ENCODE data around the gene RASSF6. TPM values are rescaled to one million over a fixed set of nuclear protein-coding genes. Genes with fewer than 3 reads are reported as not detected.

The RASSF6 gene
- total and polyA plus RNA-seq, 2 of the 8 experiments (the other 6 are each of a cell fraction or from before 2014, with no cell fraction given): 0.03 to 0.28 TPM

- Histone ChIP-seq H4K20me1 (replicated peaks in 1 of 2; ENCODE audit: control insufficient read depth in 1 of 2, insufficient read depth in 2 of 2, low read length in 2 of 2) (no peaks in the 10 kb centered on the region), H2BK20ac (ENCODE audit: low read length) (no peak overlapping the region), H4K91ac (replicated peaks; ENCODE audit: insufficient read length, low read length) (no peak overlapping the region), H3K14ac (ENCODE audit: insufficient read length) (no peak overlapping the region), H3K9me3 (ENCODE audit: insufficient read depth in 2 of 2, low read depth in 1 of 2, low read length in 1 of 2) (no peaks in the 10 kb centered on the region), H3K4ac (replicated peaks; ENCODE audit: insufficient read length, low read depth, low read length) (no peak overlapping the region), H3K18ac (ENCODE audit: extremely low read depth, low read length) (no peak overlapping the region), H3K4me1 (replicated peaks in 1 of 4; ENCODE audit: control insufficient read depth in 3 of 4, insufficient read depth in 4 of 4, low read length in 3 of 4) (no peaks in the 10 kb centered on the region), H4K5ac (ENCODE audit: insufficient read length, low read depth, low read length) (no peak overlapping the region), H3K27me3 (replicated peaks in 1 of 4; ENCODE audit: control insufficient read depth in 3 of 4, extremely low read depth in 1 of 4, insufficient read depth in 3 of 4, low read length in 3 of 4) (no peaks in the 10 kb centered on the region), H3K79me2 (ENCODE audit: control insufficient read depth in 1 of 2, insufficient read depth in 2 of 2, low read length in 2 of 2) (no peaks in the 10 kb centered on the region), H3K23me2 (ENCODE audit: low read depth, low read length) (no peaks in the 10 kb centered on the region), H3K9ac (replicated peaks in 1 of 4; ENCODE audit: extremely low read depth in 1 of 4, low read depth in 3 of 4, low read length in 3 of 4) (no peak overlapping the region), H3K56ac (replicated peaks; ENCODE audit: insufficient read length, low read depth, low read length) (no peak overlapping the region), H2AK5ac (ENCODE audit: low read depth, low read length) (no peak overlapping the region), H2BK15ac (ENCODE audit: low read length) (no peak overlapping the region), H3K36me3 (ENCODE audit: control insufficient read depth in 2 of 4, insufficient read depth in 4 of 4, low read length in 3 of 4) (no peaks in the 10 kb centered on the region), H2BK5ac (ENCODE audit: low read depth, low read length) (no peak overlapping the region), H3K79me1 (ENCODE audit: low read depth, low read length) (no peaks in the 10 kb centered on the region), H3K23ac (ENCODE audit: insufficient read length) (no peak overlapping the region), H3K4me3 (ENCODE audit: extremely low read depth in 1 of 4, insufficient read depth in 2 of 4, low read depth in 3 of 4, low read length in 4 of 4) (no peak overlapping the region), H3K4me2 (ENCODE audit: insufficient read depth in 1 of 2, low read depth in 2 of 2, low read length in 2 of 2) (no peak overlapping the region), H2BK12ac (ENCODE audit: low read depth, low read length) (no peak overlapping the region), H3K27ac (ENCODE audit: low read depth, low read length) (no peak overlapping the region), H4K8ac (ENCODE audit: extremely low read depth, insufficient read depth, low read length) (no peak overlapping the region), H2BK120ac (replicated peaks; ENCODE audit: low read depth, low read length) (no peak overlapping the region), H2AFZ (ENCODE audit: low read length) (no peak overlapping the region)
- FAIRE-seq (no peak), DNase-seq (ENCODE audit: low read depth in 1 of 2, low spot score in 2 of 2) (no peak)
- CTCF ChIA-PET (ENCODE audit: partially characterized antibody): interaction anchor here (0.6 to 2.0 kb wide), 2 partner anchors 87 to 601 kb away, joined by 3 to 5 read pairs; no protein-coding TSS in a partner anchor
- POLR2A ChIA-PET (ENCODE audit: partially characterized antibody): no interaction called here
- TF ChIP-seq PHF8 (conservative IDR thresholded peaks at IDR 0.05; ENCODE audit: low read depth, low read length): no peak
- TF ChIP-seq SUZ12 (IDR thresholded peaks at IDR 0.05; ENCODE audit: low read length): no peak
- no peak for TF ChIP-seq USF2 (IDR thresholded peaks at IDR 0.05; ENCODE audit: low read length)
- WGBS, 2 experiments (ENCODE audit: extremely low coverage in 1 of 2, insufficient coverage in 1 of 2, insufficient read length in 1 of 2, insufficient replicate concordance in 2 of 2, low coverage in 1 of 2, low lambda C conversion rate in 2 of 2, missing lambda C conversion rate in 1 of 2): 90% methylated on average over 2 of the region's 2 CpGs; no CpG with 5 or more reads in 1 of the 2 experiments
These were observed 86.5 kb downstream of the RASSF6 start for GRCh38 chr4:73533515-73534422.

Data from H1 (cell line).